Ectodermal cell (in vitro differentiated cells): ENCODE measurements around the gene KCNQ5.
"Not testable (repeated sequence)": the region's sequence is repeated elsewhere in the genome, so short reads cannot be mapped to it uniquely, and the experiment has no call there.

ENCODE experiments used
- H3K27ac ChIP-seq: 2 replicates; pipeline ENCODE4 v1.7.0; 2013; ENCODE audit warnings: mild to moderate bottlenecking, low read depth, low read length; ENCODE audit not compliant: insufficient read depth, poor library complexity, severe bottlenecking
- H3K27me3 ChIP-seq: 2 replicates; pipeline ENCODE4 v1.7.0; 2013; ENCODE audit warnings: mild to moderate bottlenecking, low read length; ENCODE audit not compliant: insufficient read depth, control insufficient read depth, poor library complexity, severe bottlenecking
- H3K36me3 ChIP-seq: one replicate; pipeline ENCODE4 v1.7.0; 2013; ENCODE audit warnings: low read length; ENCODE audit not compliant: control insufficient read depth, insufficient read depth
- H3K4me1 ChIP-seq: one replicate; pipeline ENCODE4 v1.7.0; 2013; ENCODE audit warnings: low read length; ENCODE audit not compliant: control insufficient read depth, insufficient read depth
- H3K4me3 ChIP-seq: 2 replicates; pipeline ENCODE4 v1.7.0; 2013; ENCODE audit warnings: low read depth, low read length, control low read depth; ENCODE audit not compliant: insufficient read depth
- H3K9me3 ChIP-seq: 2 replicates; pipeline ENCODE4 v1.7.0; 2013; ENCODE audit warnings: mild to moderate bottlenecking, low read length, moderate library complexity; ENCODE audit not compliant: control insufficient read depth
- WGBS, 2 experiments: methylation state at CpG; one replicate each; pipeline ENCODE4 v1.1.7; 2013; ENCODE audit warnings: missing lambda C conversion rate in 2 of 2; 5-methylcytosine and 5-hydroxymethylcytosine counted together

Gene KCNQ5

GRCh38 chr6:73169633-73170032 lies 547.8 kb downstream of the KCNQ5 start:
- Histone ChIP-seq H3K36me3 (no peaks in the 10 kb centered on the region), H3K27me3 (no peaks in the 10 kb centered on the region), H3K4me3 (no peak overlapping the region), H3K27ac (no peak overlapping the region), H3K9me3 (no peaks in the 10 kb centered on the region), H3K4me1 (no peaks in the 10 kb centered on the region)
- 96 to 99% methylated on average over 3 to 4 of the region's 5 CpGs for WGBS, 2 experiments

GRCh38 chr6:73174646-73175045 lies 552.8 kb downstream of the KCNQ5 start:
- Histone ChIP-seq H3K27ac (no peak overlapping the region), H3K9me3 (no peaks in the 10 kb centered on the region), H3K36me3 (no peaks in the 10 kb centered on the region), H3K4me1 (no peaks in the 10 kb centered on the region), H3K27me3 (no peaks in the 10 kb centered on the region), H3K4me3 (no peak overlapping the region)
- WGBS, 2 experiments, result 90 to 91% methylated on average over 4 of the region's 4 CpGs

DNA sequence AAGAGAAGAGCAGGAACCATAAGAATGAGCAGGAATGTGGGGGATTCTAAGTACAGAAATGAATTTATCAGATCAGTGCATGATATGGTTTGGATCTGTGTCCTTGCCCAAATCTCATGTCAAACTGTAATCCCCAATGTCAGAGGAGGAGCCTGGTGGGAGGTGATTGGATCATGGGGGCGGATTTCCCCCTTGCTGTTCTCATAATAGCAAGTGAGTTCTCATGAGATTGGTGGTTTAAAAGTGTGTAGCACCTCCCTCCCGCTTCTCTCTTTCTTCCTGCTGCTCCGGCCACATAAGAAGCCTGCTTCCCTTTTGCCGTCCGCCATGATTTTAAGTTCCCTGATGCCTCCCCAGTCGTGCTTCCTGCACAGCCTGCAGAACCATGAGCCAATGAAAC lies 554.2 kb downstream of the KCNQ5 start:
- H3K4me1 ChIP-seq, result no peaks in the 10 kb centered on the region
- H3K9me3 ChIP-seq, result no peaks in the 10 kb centered on the region
- no peaks in the 10 kb centered on the region for H3K36me3 ChIP-seq
- H3K27ac ChIP-seq, result no peak overlapping the region
- WGBS, 2 experiments, result 90 to 91% methylated on average over 6 of the region's 6 CpGs
- no peaks in the 10 kb centered on the region for H3K27me3 ChIP-seq
- no peak overlapping the region for H3K4me3 ChIP-seq

GRCh38 chr6:73177221-73177944 lies 555.5 kb downstream of the KCNQ5 start:
- no peaks in the 10 kb centered on the region for H3K27me3 ChIP-seq
- H3K27ac ChIP-seq, result no peak overlapping the region
- 96 to 98% methylated on average over 4 to 5 of the region's 5 CpGs for WGBS, 2 experiments
- no peaks in the 10 kb centered on the region for H3K4me1 ChIP-seq
- no peaks in the 10 kb centered on the region for H3K9me3 ChIP-seq
- no peaks in the 10 kb centered on the region for H3K36me3 ChIP-seq
- no peak overlapping the region for H3K4me3 ChIP-seq

- Histone ChIP-seq H3K36me3 (no peaks in the 10 kb centered on the region), H3K4me1 (no peaks in the 10 kb centered on the region), H3K27me3 (no peaks in the 10 kb centered on the region), H3K4me3 (no peak overlapping the region), H3K9me3 (no peaks in the 10 kb centered on the region), H3K27ac (no peak overlapping the region)
- 74 to 84% methylated on average over 6 of the region's 6 CpGs for WGBS, 2 experiments
Observed at GRCh38 chr6:73180076-73180738, 558.3 kb downstream of the KCNQ5 start.

DNA sequence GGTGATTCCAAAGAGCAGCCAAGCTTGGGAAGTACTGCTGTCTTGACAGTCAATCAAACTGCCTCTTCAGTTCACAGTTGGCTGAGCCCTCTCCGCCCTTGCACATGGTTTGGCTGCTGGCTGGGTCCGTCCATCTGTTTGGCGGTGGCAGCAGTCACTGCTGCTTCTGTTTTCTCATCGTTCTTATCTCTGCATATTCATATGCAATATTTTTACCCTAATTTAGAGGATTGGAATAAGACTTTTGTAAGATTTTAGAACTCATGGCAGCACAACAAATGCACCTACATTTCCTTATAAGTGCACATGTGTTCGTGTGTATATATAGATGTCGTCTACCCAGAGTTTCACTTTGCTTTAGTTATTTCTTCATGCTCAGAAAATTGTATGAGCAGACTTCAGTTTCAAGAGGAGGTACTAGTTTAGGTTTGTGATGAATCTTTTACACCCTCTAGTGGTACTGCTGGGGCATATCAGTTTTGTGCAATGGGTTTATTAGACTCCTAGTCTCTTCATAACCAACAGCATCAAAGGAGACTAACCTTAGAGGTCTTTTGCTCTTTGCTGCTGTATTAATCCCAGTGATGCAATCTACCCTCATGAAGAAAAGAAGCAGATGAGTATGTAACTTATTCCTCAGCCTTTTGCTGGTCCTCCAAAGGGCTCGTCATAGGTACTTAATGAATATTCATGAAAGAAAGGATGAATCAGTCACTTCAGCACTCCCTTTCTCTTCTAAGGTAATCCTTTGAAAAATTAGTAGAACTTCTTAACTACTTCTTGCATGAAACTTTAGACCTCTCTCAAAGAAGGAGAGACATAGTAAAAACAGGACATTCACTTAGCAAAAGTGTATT lies 559.1 kb downstream of the KCNQ5 start:
- Histone ChIP-seq H3K27ac (no peak overlapping the region), H3K9me3 (no peaks in the 10 kb centered on the region), H3K36me3 (no peaks in the 10 kb centered on the region), H3K4me3 (no peak overlapping the region), H3K4me1 (no peaks in the 10 kb centered on the region), H3K27me3 (no peaks in the 10 kb centered on the region)
- 55 to 62% methylated on average over 6 to 7 of the region's 7 CpGs for WGBS, 2 experiments

DNA sequence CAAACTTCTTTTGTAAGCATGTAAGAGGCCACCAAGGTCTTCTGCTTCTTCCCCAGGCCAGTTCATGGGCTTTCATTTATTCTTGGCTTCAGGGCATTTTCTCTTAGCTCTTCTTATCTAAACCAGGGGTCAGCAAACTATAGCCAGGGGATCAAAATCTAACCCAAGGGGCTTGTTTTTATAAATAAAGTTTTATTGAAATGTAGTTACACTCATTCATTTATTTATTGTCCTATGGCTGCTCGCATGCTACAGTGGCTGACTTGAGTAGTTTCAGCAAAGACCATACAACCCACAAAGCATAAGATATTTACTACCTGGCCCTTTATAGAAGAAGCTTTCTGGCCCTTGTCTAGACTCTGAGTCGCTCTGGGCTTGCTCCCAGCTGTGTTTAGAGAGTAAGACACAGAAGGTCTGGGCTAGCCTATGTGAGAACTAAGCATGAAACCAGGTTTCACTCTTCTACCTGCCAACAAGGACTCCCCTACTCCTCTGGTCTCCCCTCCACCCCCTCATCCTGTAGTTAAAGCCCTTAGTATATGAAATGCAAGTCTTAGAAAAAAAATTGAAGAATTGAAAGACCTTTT lies 560.2 kb downstream of the KCNQ5 start:
- H3K4me3 ChIP-seq, result no peak overlapping the region
- H3K27me3 ChIP-seq, result no peaks in the 10 kb centered on the region
- WGBS, 2 experiments, result 87 to 90% methylated on average over 2 of the region's 2 CpGs
- no peaks in the 10 kb centered on the region for H3K9me3 ChIP-seq
- H3K4me1 ChIP-seq, result no peaks in the 10 kb centered on the region
- H3K27ac ChIP-seq, result no peak overlapping the region
- H3K36me3 ChIP-seq, result no peaks in the 10 kb centered on the region

- WGBS, 2 experiments, result 96 to 97% methylated on average over 3 of the region's 4 CpGs
- H3K4me3 ChIP-seq, H3K27me3 ChIP-seq, H3K9me3 ChIP-seq, H3K4me1 ChIP-seq, H3K27ac ChIP-seq, H3K36me3 ChIP-seq: not testable (repeated sequence)
Observed at GRCh38 chr6:73193302-73193701, 571.4 kb downstream of the KCNQ5 start.

DNA sequence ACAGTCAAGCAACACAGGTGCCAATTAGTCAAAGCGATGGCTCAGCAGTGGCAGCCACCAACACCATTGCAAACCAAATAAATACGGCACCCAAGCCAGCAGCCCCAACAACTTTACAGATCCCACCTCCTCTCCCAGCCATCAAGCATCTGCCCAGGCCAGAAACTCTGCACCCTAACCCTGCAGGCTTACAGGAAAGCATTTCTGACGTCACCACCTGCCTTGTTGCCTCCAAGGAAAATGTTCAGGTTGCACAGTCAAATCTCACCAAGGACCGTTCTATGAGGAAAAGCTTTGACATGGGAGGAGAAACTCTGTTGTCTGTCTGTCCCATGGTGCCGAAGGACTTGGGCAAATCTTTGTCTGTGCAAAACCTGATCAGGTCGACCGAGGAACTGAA lies 572.9 kb downstream of the KCNQ5 start:
- no peaks in the 10 kb centered on the region for H3K9me3 ChIP-seq
- H3K4me1 ChIP-seq, result no peaks in the 10 kb centered on the region
- 93% methylated on average over 7 of the region's 7 CpGs for WGBS, 2 experiments
- H3K27ac ChIP-seq, result no peak overlapping the region
- no peak overlapping the region for H3K4me3 ChIP-seq
- no peaks in the 10 kb centered on the region for H3K27me3 ChIP-seq
- no peaks in the 10 kb centered on the region for H3K36me3 ChIP-seq

GRCh38 chr6:73200247-73200646 lies 578.4 kb downstream of the KCNQ5 start:
- Histone ChIP-seq H3K4me1 (no peaks in the 10 kb centered on the region), H3K9me3 (no peaks in the 10 kb centered on the region), H3K27ac (no peak overlapping the region), H3K27me3 (no peaks in the 10 kb centered on the region), H3K36me3 (no peaks in the 10 kb centered on the region), H3K4me3 (no peak overlapping the region)
- 92 to 97% methylated on average over 3 of the region's 3 CpGs for WGBS, 2 experiments
